Neuronal stem cell (in vitro differentiated cells): ENCODE data around the gene CPT1C.

Experiments used
- DNase-seq: peaks from one replicate; pipeline ENCODE4 v3.0.0-alpha.2; 2013; ENCODE audit warnings: low spot score
- H2AFZ ChIP-seq: one replicate; pipeline ENCODE4 v1.6.1; 2013; ENCODE audit warnings: mild to moderate bottlenecking, low read length, inconsistent platforms
- H2AK5ac ChIP-seq: 2 replicates; pipeline ENCODE4 v1.6.1; 2013; ENCODE audit warnings: low read depth, mild to moderate bottlenecking, inconsistent platforms, low read length, moderate library complexity, mixed read lengths
- H2BK120ac ChIP-seq: 2 replicates; pipeline ENCODE4 v1.6.1; 2013; ENCODE audit warnings: low read depth, mild to moderate bottlenecking, inconsistent platforms, low read length, moderate library complexity, mixed read lengths
- H2BK12ac ChIP-seq: one replicate; pipeline ENCODE4 v1.6.1; 2013; ENCODE audit warnings: low read length, inconsistent platforms
- H2BK15ac ChIP-seq: 2 replicates; pipeline ENCODE4 v1.6.1; 2013; ENCODE audit warnings: mild to moderate bottlenecking, low read length, inconsistent platforms, mixed read lengths
- H2BK5ac ChIP-seq: one replicate; pipeline ENCODE4 v1.6.1; 2013; ENCODE audit warnings: inconsistent platforms, mild to moderate bottlenecking, low read length, moderate library complexity
- H3K14ac ChIP-seq: one replicate; pipeline ENCODE4 v1.6.1; 2013; ENCODE audit warnings: low read length, inconsistent platforms
- H3K18ac ChIP-seq: 2 replicates; pipeline ENCODE4 v1.6.1; 2013; ENCODE audit warnings: low read length, inconsistent platforms
- H3K23ac ChIP-seq: 2 replicates; pipeline ENCODE4 v1.6.1; 2013; ENCODE audit warnings: low read depth, mild to moderate bottlenecking, mixed read lengths, low read length, inconsistent platforms; ENCODE audit not compliant: poor library complexity
- H3K27ac ChIP-seq: replicated peaks from 3 replicates; pipeline ENCODE4 v1.5.1; 2013; ENCODE audit warnings: low read length, inconsistent platforms
- H3K27me3 ChIP-seq, 3 experiments: 2 replicates each; pipeline ENCODE4 v1.6.1; 2013; ENCODE audit warnings: low read length in 3 of 3, mild to moderate bottlenecking in 2 of 3, inconsistent platforms in 1 of 3, low read depth in 1 of 3, mixed read lengths in 1 of 3, moderate library complexity in 1 of 3; ENCODE audit not compliant: control insufficient read depth in 3 of 3, insufficient read depth in 3 of 3
- H3K36me3 ChIP-seq, 2 donors: replicated peaks in 1 of 2; 2 replicates each; pipeline ENCODE4 v1.6.1; 2013; ENCODE audit warnings: low read length in 2 of 2; ENCODE audit not compliant: control insufficient read depth in 2 of 2, insufficient read depth in 2 of 2
- H3K4ac ChIP-seq: 2 replicates; pipeline ENCODE4 v1.6.1; 2013; ENCODE audit warnings: inconsistent platforms, mild to moderate bottlenecking, low read length, moderate library complexity
- H3K4me1 ChIP-seq, 2 donors: 1 replicate in 1 of 2; 2 replicates in 1 of 2; pipeline ENCODE4 v1.6.1; 2013; ENCODE audit warnings: low read length in 2 of 2, low read depth in 1 of 2; ENCODE audit not compliant: control insufficient read depth in 2 of 2, insufficient read depth in 1 of 2
- H3K4me2 ChIP-seq: one replicate; pipeline ENCODE4 v1.6.1; 2013; ENCODE audit warnings: mild to moderate bottlenecking, low read length, inconsistent platforms; ENCODE audit not compliant: insufficient read depth, poor library complexity, severe bottlenecking
- H3K4me3 ChIP-seq, 2 donors: 2 replicates each; pipeline ENCODE4 v1.5.1; 2013; ENCODE audit warnings: low read length in 2 of 2, mild to moderate bottlenecking in 2 of 2, inconsistent platforms in 1 of 2, moderate library complexity in 1 of 2
- H3K79me1 ChIP-seq: one replicate; pipeline ENCODE4 v1.6.1; 2013; ENCODE audit warnings: low read depth, mild to moderate bottlenecking, inconsistent platforms, low read length, moderate library complexity
- H3K9ac ChIP-seq: one replicate; pipeline ENCODE4 v1.6.1; 2013; ENCODE audit warnings: mild to moderate bottlenecking, low read depth, low read length, inconsistent platforms; ENCODE audit not compliant: poor library complexity
- H3K9me3 ChIP-seq, 2 donors: replicated peaks in 1 of 2; 2 replicates each; pipeline versions ENCODE3 to v1.6.1; 2013; ENCODE audit warnings: low read length in 2 of 2, mild to moderate bottlenecking in 2 of 2, inconsistent platforms in 1 of 2, low read depth in 1 of 2, mixed read lengths in 1 of 2, moderate library complexity in 1 of 2; ENCODE audit not compliant: control insufficient read depth in 2 of 2, insufficient read depth in 1 of 2
- H4K8ac ChIP-seq: one replicate; pipeline ENCODE4 v1.6.1; 2013; ENCODE audit warnings: low read depth, mild to moderate bottlenecking, inconsistent platforms, low read length, moderate library complexity
- H4K91ac ChIP-seq: one replicate; pipeline ENCODE4 v1.6.1; 2013; ENCODE audit warnings: low read length, low read depth, mild to moderate bottlenecking, inconsistent platforms; ENCODE audit not compliant: poor library complexity
- WGBS, 2 donors: extraction: QIAGEN DNeasy Blood & Tissue Kit; methylation state at CpG; one replicate each; pipeline ENCODE4 v1.1.7; 2013; ENCODE audit warnings: missing lambda C conversion rate in 2 of 2, mixed read lengths in 1 of 2; ENCODE audit not compliant: insufficient read length in 2 of 2, insufficient replicate concordance in 1 of 2; ENCODE audit errors: extremely low coverage in 2 of 2; 5-methylcytosine and 5-hydroxymethylcytosine counted together

The CPT1C gene

DNA sequence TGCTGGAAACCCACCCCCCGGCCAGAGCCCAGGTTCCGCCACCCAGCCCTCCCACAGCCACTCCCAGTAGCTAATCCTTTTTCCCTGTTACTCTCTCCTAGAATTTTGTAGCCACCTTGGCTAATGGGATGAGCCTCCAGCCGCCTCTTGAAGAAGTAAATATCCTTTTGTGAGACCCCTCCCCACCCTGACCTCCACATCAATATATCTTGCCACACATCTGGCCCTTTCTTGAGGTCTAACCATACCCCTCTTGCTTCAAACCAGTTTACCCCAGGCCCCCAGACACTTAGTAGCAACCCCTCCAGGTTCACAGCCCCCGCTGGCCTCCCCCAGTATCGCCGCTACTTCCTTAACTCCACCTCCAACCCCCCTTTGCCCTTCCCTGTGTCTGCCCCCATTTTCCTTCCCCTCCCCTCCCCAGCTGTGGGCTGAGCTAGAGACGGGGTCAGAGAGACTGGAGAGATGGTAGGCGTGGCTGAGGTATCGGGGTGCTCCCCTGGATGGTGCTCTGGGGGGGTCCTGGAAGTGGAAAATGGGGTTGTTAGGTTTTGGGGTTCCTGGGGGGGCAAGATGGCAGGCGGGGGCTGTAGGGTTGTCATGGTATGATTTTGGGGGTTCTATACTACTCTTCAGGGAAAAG, 11.0 kb upstream of the CPT1C start:
- Histone ChIP-seq H2BK12ac (no peak overlapping the region), H3K4me1 (peaks cover 17 to 21% of the 10 kb centered on the region in 2 donors), H2AK5ac (peak overlapping the region; percentile 76), H3K4me2 (peak overlapping the region; percentile 76), H3K18ac (peak overlapping the region; percentile 92), H2BK120ac (no peak overlapping the region), H2BK15ac (peak overlapping the region; percentile 45), H3K36me3 (peaks cover 30 to 53% of the 10 kb centered on the region in 2 donors), H3K23ac (peak overlapping the region; percentile 80), H3K14ac (no peak overlapping the region), H3K4ac (no peak overlapping the region), H4K91ac (no peak overlapping the region), H3K27ac (peak overlapping the region; percentile 81), H2BK5ac (peak overlapping the region; percentile 84), H2AFZ (no peak overlapping the region), H3K9me3 (no peaks in the 10 kb centered on the region), H3K4me3 (peak overlapping the region in 1 of 2 donors; percentile 16), H3K79me1 (peaks cover 21% of the 10 kb centered on the region), H3K9ac (peak overlapping the region; percentile 72), H4K8ac (no peak overlapping the region), H3K27me3 (no peaks in the 10 kb centered on the region)
- no CpG with 5 or more reads among the region's 10 CpGs for WGBS, 2 donors
- DNase-seq = no peak

GRCh38 chr19:49680421-49681351, 10.2 kb upstream of the CPT1C start:
- no peaks in the 10 kb centered on the region for H3K9me3 ChIP-seq
- H3K79me1 ChIP-seq = peaks cover 21% of the 10 kb centered on the region
- H3K9ac ChIP-seq = no peak overlapping the region
- H3K23ac ChIP-seq = peak overlapping the region; percentile 80
- H4K91ac ChIP-seq = no peak overlapping the region
- H3K4me1 ChIP-seq = peaks cover 17 to 21% of the 10 kb centered on the region in 2 donors
- H4K8ac ChIP-seq = no peak overlapping the region
- H2AK5ac ChIP-seq = peak overlapping the region; percentile 76
- H2BK15ac ChIP-seq = peak overlapping the region; percentile 45
- WGBS, 2 donors = no CpG with 5 or more reads among the region's 40 CpGs
- H3K18ac ChIP-seq = peak overlapping the region; percentile 92
- H3K36me3 ChIP-seq = peaks cover 37 to 61% of the 10 kb centered on the region in 2 donors
- no peak overlapping the region for H3K14ac ChIP-seq
- H2BK120ac ChIP-seq = no peak overlapping the region
- H2BK5ac ChIP-seq = peak overlapping the region; percentile 84
- H3K4me3 ChIP-seq = peak overlapping the region; percentile 2 to 16
- no peak overlapping the region for H3K4ac ChIP-seq
- H3K27me3 ChIP-seq = no peaks in the 10 kb centered on the region
- H3K27ac ChIP-seq = peak overlapping the region; percentile 81
- DNase-seq = peak; percentile 97
- H2BK12ac ChIP-seq = no peak overlapping the region
- H2AFZ ChIP-seq = no peak overlapping the region
- peak overlapping the region; percentile 76 for H3K4me2 ChIP-seq

GRCh38 chr19:49681830-49682229, 9.1 kb upstream of the CPT1C start:
- peaks cover 44 to 71% of the 10 kb centered on the region in 2 donors for H3K36me3 ChIP-seq

GRCh38 chr19:49682274-49682673, 8.6 kb upstream of the CPT1C start:
- no peak for DNase-seq
- no peak overlapping the region for H4K8ac ChIP-seq
- no peak overlapping the region for H2BK15ac ChIP-seq
- no peaks in the 10 kb centered on the region for H3K9me3 ChIP-seq
- peaks cover 19 to 23% of the 10 kb centered on the region in 2 donors for H3K4me1 ChIP-seq
- no CpG with 5 or more reads among the region's 8 CpGs for WGBS, 2 donors
- H2AK5ac ChIP-seq = no peak overlapping the region
- H3K9ac ChIP-seq = no peak overlapping the region
- no peak overlapping the region for H2BK5ac ChIP-seq
- peaks cover 21% of the 10 kb centered on the region for H3K79me1 ChIP-seq
- H3K4ac ChIP-seq = no peak overlapping the region
- H3K27me3 ChIP-seq = no peaks in the 10 kb centered on the region
- peaks cover 45 to 75% of the 10 kb centered on the region in 2 donors for H3K36me3 ChIP-seq
- H3K14ac ChIP-seq = no peak overlapping the region
- H2BK120ac ChIP-seq = no peak overlapping the region
- no peak overlapping the region for H2AFZ ChIP-seq
- no peak overlapping the region for H3K4me2 ChIP-seq
- no peak overlapping the region for H4K91ac ChIP-seq
- H3K18ac ChIP-seq = no peak overlapping the region
- no peak overlapping the region for H3K4me3 ChIP-seq
- H3K27ac ChIP-seq = no peak overlapping the region
- no peak overlapping the region for H3K23ac ChIP-seq
- no peak overlapping the region for H2BK12ac ChIP-seq

More at GRCh38 chr19:49681830-49682229, 9.1 kb upstream of the CPT1C start:
- no peak overlapping the region for H3K23ac ChIP-seq
- no peak overlapping the region for H3K18ac ChIP-seq
- H3K4me1 ChIP-seq = peaks cover 19 to 22% of the 10 kb centered on the region in 2 donors
- H3K4me2 ChIP-seq = no peak overlapping the region
- no peaks in the 10 kb centered on the region for H3K9me3 ChIP-seq
- H2BK12ac ChIP-seq = no peak overlapping the region
- H4K8ac ChIP-seq = no peak overlapping the region
- no peak overlapping the region for H2AFZ ChIP-seq
- no peak overlapping the region for H3K4me3 ChIP-seq
- H3K14ac ChIP-seq = no peak overlapping the region
- H3K4ac ChIP-seq = no peak overlapping the region
- no peak overlapping the region for H2AK5ac ChIP-seq
- no peak overlapping the region for H3K9ac ChIP-seq
- no peaks in the 10 kb centered on the region for H3K27me3 ChIP-seq
- no peak for DNase-seq
- peaks cover 21% of the 10 kb centered on the region for H3K79me1 ChIP-seq
- H4K91ac ChIP-seq = no peak overlapping the region
- no CpG with 5 or more reads among the region's 19 CpGs for WGBS, 2 donors
- no peak overlapping the region for H3K27ac ChIP-seq
- no peak overlapping the region for H2BK120ac ChIP-seq
- no peak overlapping the region for H2BK5ac ChIP-seq
- H2BK15ac ChIP-seq = no peak overlapping the region
